Activated B cell treated with CpG ODN at 0.5 μM for 24 hours (primary cell): ENCODE measurements around the gene TMSB4X. TPM values are rescaled to one million over a fixed set of nuclear protein-coding genes. Genes with fewer than 3 reads are reported as not detected.

Source experiments
- ATAC-seq: fragments of 200-7000 bp; cut with Tn5 transposase; one replicate; pipeline ENCODE4 v1.10.0; 2021; ENCODE audit warnings: low read depth, mild to moderate bottlenecking, moderate library complexity
- CTCF ChIA-PET: fragments of 350-600 bp; sonication (Branson Sonifier 250); formaldehyde crosslinking; loops from one replicate; lab custom pipeline; 2021; ENCODE audit warnings: antibody characterized with exemption; lab: Charles Lee
- POLR2A ChIA-PET: fragments of 350-600 bp; sonication (Branson Sonifier 250); formaldehyde crosslinking; loops from one replicate; lab custom pipeline; 2021; ENCODE audit warnings: antibody characterized with exemption; lab: Charles Lee
- DNase-seq: peaks from one replicate; pipeline ENCODE4 v3.0.0; 2022
- H3K27ac Mint-ChIP-seq: one replicate; pipeline ENCODE4 v1.8.0; 2020; ENCODE audit warnings: mixed read lengths
- H3K27me3 Mint-ChIP-seq: one replicate; pipeline ENCODE4 v1.8.0; 2021; ENCODE audit warnings: mixed read lengths
- H3K36me3 Mint-ChIP-seq: one replicate; pipeline ENCODE4 v1.8.0; 2021; ENCODE audit warnings: low read depth, mixed read lengths
- H3K4me1 Mint-ChIP-seq: one replicate; pipeline ENCODE4 v1.8.0; 2021; ENCODE audit warnings: mixed read lengths
- H3K4me3 Mint-ChIP-seq: one replicate; pipeline ENCODE4 v1.8.0; 2020; ENCODE audit warnings: mild to moderate bottlenecking, mixed read lengths
- H3K9me3 Mint-ChIP-seq: one replicate; pipeline ENCODE4 v1.8.0; 2020; ENCODE audit warnings: mixed read lengths
- CTCF ChIP-seq: fragments of 200-600 bp; IDR thresholded peaks from one replicate; pipeline ENCODE4 v1.8.0; 2022; ENCODE audit warnings: antibody characterized with exemption, mild to moderate bottlenecking
- intact Hi-C: fragments of 100-400 bp; cut with micrococcal nuclease; formaldehyde crosslinking; loops from one replicate; pipeline ENCODE4 v1.15.1; 2024
- total RNA-seq: library from RNA; stranded (reverse); gene quantifications from 2 replicates; pipeline ENCODE4 v1.2.3, GENCODE V29; 2022

The TMSB4X gene
- total RNA-seq, 1 donor from 2014 or later, result 5,922 TPM

- Mint-ChIP-seq H3K36me3 (no peaks in the 10 kb centered on the region), H3K4me3 (no peak overlapping the region), H3K27ac (no peak overlapping the region), H3K4me1 (peaks cover 57% of the 10 kb centered on the region), H3K9me3 (no peaks in the 10 kb centered on the region), H3K27me3 (no peaks in the 10 kb centered on the region)
- ChIA-PET POLR2A (interaction anchor here (1.0 to 30.2 kb wide), 3 partner anchors 7 to 31 kb away, joined by 3 to 836 read pairs (median 836); partner anchors contain the start of gene TMSB4X), CTCF (no interaction called here)
- ATAC-seq (no peak), DNase-seq (no peak)
- intact Hi-C loops, result loop anchor here (5.0 kb wide), 1 partner anchor 35 kb away; no protein-coding TSS in a partner anchor
- no peak for TF ChIP-seq CTCF
Measured at GRCh38 chrX:12987340-12987739, 12.4 kb downstream of the TMSB4X start.

DNA sequence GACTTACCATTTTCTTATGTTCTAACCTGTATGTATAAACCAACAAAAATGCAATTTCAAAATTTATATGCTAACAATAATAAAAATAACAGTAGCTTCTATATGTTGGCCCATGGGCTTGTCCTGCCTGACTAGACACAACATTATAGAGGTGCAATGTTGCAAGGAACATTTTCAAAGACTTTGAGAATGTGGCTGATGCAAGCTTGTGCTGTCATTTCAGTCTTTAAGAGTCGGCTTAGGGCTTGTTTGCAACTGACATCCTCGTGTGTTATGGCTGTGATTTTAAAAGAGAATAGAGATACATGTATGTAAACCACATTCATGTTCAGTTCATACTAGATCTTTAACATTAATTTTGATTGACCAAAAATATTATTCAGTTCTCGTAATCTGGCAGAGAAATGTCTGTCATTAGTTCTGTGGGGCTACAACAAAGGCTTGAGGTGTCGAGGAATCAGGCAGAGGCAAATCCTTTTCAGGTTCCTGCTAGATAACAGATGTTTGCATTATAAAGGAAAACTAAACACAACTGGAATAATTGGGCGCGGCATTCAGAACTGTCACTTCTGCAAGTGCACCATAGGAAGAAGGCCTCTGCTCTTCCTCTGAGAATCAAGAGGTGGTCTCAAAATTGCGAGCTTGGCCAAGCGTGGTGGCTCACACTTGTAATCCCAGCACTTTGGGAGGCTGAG lies 13.1 kb downstream of the TMSB4X start:
- H3K27ac Mint-ChIP-seq, result no peak overlapping the region
- H3K9me3 Mint-ChIP-seq, result no peaks in the 10 kb centered on the region
- H3K36me3 Mint-ChIP-seq, result no peaks in the 10 kb centered on the region
- no peaks in the 10 kb centered on the region for H3K27me3 Mint-ChIP-seq
- H3K4me3 Mint-ChIP-seq, result no peak overlapping the region
- peaks cover 50% of the 10 kb centered on the region for H3K4me1 Mint-ChIP-seq
- intact Hi-C loops, result loop anchor here (5.0 kb wide), 1 partner anchor 36 kb away; no protein-coding TSS in a partner anchor
- DNase-seq (no peak), ATAC-seq (no peak)
- ChIA-PET POLR2A (interaction anchor here (1.0 to 30.2 kb wide), 3 partner anchors 8 to 32 kb away, joined by 3 to 836 read pairs (median 836); partner anchors contain the start of gene TMSB4X), CTCF (no interaction called here)
- TF ChIP-seq CTCF, result no peak

DNA sequence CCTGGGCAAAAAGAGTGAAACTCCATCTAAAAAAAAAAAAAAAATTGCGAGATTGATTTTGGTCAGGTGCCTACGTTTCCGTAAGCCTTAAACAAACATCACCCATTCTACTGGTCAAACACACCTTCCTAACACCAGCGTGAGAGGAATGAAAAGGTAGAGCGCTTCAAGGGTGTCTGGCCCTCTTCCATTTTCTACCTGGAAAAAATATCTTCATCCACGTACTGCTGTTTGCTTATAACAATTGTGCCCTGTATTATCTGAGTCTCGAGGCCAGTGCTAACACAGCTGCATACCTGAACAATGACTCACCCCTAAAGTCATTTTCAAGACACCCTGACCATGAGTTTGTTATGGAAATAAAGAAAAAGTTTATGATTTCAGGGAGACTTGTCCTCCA lies 13.9 kb downstream of the TMSB4X start:
- Mint-ChIP-seq H3K9me3 (no peaks in the 10 kb centered on the region), H3K36me3 (no peaks in the 10 kb centered on the region), H3K4me1 (peaks cover 42% of the 10 kb centered on the region), H3K27ac (no peak overlapping the region), H3K4me3 (no peak overlapping the region), H3K27me3 (no peaks in the 10 kb centered on the region)
- TF ChIP-seq CTCF, result no peak
- intact Hi-C loops, result loop anchor here (1.0 to 5.0 kb wide), 2 partner anchors 12 to 36 kb away; no protein-coding TSS in a partner anchor
- ChIA-PET POLR2A (interaction anchor here (20.9 to 30.2 kb wide), 2 partner anchors 8 kb away, joined by 836 read pairs; partner anchors contain the start of gene TMSB4X), CTCF (no interaction called here)
- DNase-seq (no peak), ATAC-seq (no peak)

- CTCF ChIA-PET, result interaction anchor here (1.5 kb wide), 1 partner anchor 10 kb away, joined by 3 read pairs; no protein-coding TSS in a partner anchor
- H3K27me3 Mint-ChIP-seq, result no peaks in the 10 kb centered on the region
- H3K27ac Mint-ChIP-seq, result no peak overlapping the region
- intact Hi-C loops, result loop anchor here (1.0 to 5.0 kb wide), 2 partner anchors 11 to 37 kb away; no protein-coding TSS in a partner anchor
- H3K9me3 Mint-ChIP-seq, result no peaks in the 10 kb centered on the region
- DNase-seq, result no peak
- TF ChIP-seq CTCF, result no peak
- ATAC-seq, result no peak
- POLR2A ChIA-PET, result interaction anchor here (1.0 to 30.2 kb wide), 3 partner anchors 8 to 25 kb away, joined by 3 to 836 read pairs (median 836); partner anchors contain the start of gene TMSB4X
- H3K36me3 Mint-ChIP-seq, result no peaks in the 10 kb centered on the region
- H3K4me1 Mint-ChIP-seq, result peaks cover 36% of the 10 kb centered on the region
- H3K4me3 Mint-ChIP-seq, result no peak overlapping the region
Measured at GRCh38 chrX:12989461-12989860, 14.6 kb downstream of the TMSB4X start.

DNA sequence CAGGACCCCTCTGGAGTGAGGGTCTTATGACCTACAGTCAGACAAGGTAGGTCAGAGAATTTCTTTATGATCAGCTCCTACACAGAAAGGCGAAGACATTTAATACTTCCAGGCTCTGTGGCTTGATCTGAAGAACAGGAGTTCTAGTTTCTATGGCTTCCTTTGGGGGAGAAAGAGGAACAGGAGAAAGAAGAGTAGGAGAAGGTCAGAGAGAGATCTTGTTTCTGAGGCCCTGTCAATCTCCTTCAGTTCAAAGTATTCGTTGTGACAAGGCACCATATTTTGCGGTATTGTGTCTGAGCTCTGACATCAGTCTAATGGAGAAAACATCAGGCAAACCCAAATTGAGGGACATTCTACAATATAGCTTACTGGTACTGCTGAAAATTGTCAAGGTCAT lies 16.7 kb downstream of the TMSB4X start:
- Mint-ChIP-seq H3K4me1 (peaks cover 17% of the 10 kb centered on the region), H3K9me3 (no peaks in the 10 kb centered on the region), H3K36me3 (no peaks in the 10 kb centered on the region), H3K27ac (no peak overlapping the region), H3K4me3 (no peak overlapping the region), H3K27me3 (no peaks in the 10 kb centered on the region)
- ATAC-seq, result no peak
- ChIA-PET CTCF (no interaction called here), POLR2A (interaction anchor here (30.2 kb wide), 1 partner anchor 11 kb away, joined by 836 read pairs; the partner anchor contains the start of gene TMSB4X)
- no peak for DNase-seq
- intact Hi-C loops, result no loop called here
- no peak for TF ChIP-seq CTCF
